K562 (cell line): ENCODE results near the gene DNAJB14. TPM values are rescaled to one million over a fixed set of nuclear protein-coding genes. Genes with fewer than 3 reads are reported as not detected.

Source experiments
- ATF7 ChIP-seq: fragments of 450-650 bp; IDR thresholded peaks from 2 replicates; pipeline ENCODE4 v1.7.1; 2014; ENCODE audit warnings: mild to moderate bottlenecking, moderate library complexity
- BCL6 ChIP-seq: fragments of 250-450 bp; sonication (Bioruptor Pico); IDR thresholded peaks from 2 replicates; pipeline ENCODE4 v1.4.0; 2020
- CREB3 ChIP-seq: fragments of 450-650 bp; conservative IDR thresholded peaks from 2 replicates; pipeline ENCODE4 v1.6.1; 2016; ENCODE audit warnings: missing genetic modification characterization, low read depth, mild to moderate bottlenecking, missing compliant biosample characterization, moderate library complexity
- DMBX1 ChIP-seq: fragments of 250-450 bp; sonication (Bioruptor Pico); IDR thresholded peaks from 2 replicates; pipeline ENCODE4 v1.8.0; 2022; ENCODE audit warnings: inconsistent platforms, mild to moderate bottlenecking, moderate library complexity, borderline replicate concordance
- ETV5 ChIP-seq: sonication (generic); formaldehyde crosslinking; IDR thresholded peaks from 2 replicates; pipeline ENCODE4 v1.4.0; 2020; ENCODE audit warnings: low read depth, mild to moderate bottlenecking, missing genetic modification reagents
- FOXK1 ChIP-seq: sonication (generic); formaldehyde crosslinking; IDR thresholded peaks from 2 replicates; pipeline ENCODE4 v1.8.0; 2022; ENCODE audit warnings: missing genetic modification reagents, mild to moderate bottlenecking, borderline replicate concordance
- GTF2A2 ChIP-seq: IDR thresholded peaks from 2 replicates; pipeline ENCODE4 v1.6.1; 2016; ENCODE audit warnings: mild to moderate bottlenecking, missing genetic modification characterization, missing compliant biosample characterization
- KDM2B ChIP-seq: fragments of 250-450 bp; sonication (Bioruptor Pico); IDR thresholded peaks from 2 replicates; pipeline ENCODE4 v1.8.0; 2021; ENCODE audit warnings: mild to moderate bottlenecking, moderate library complexity
- MAZ ChIP-seq, 2 experiments: fragments of 450-650 bp in 1 of 2; sonication (generic) in 1 of 2; formaldehyde crosslinking; IDR thresholded peaks in 1 of 2; conservative IDR thresholded peaks in 1 of 2; 2 replicates each; pipeline versions ENCODE4 v1.4.0 to v1.5.0; 2020; ENCODE audit warnings: mild to moderate bottlenecking in 1 of 2, missing genetic modification reagents in 1 of 2
- MTF1 ChIP-seq: fragments of 250-450 bp; sonication (Bioruptor Pico); IDR thresholded peaks from 2 replicates; pipeline ENCODE4 v1.9.0; 2021; ENCODE audit warnings: moderate library complexity, mild to moderate bottlenecking, inconsistent platforms, borderline replicate concordance
- NONO ChIP-seq, 2 experiments: fragments of 200-400 bp in 1 of 2; fragments of 450-650 bp in 1 of 2; formaldehyde crosslinking in 1 of 2; IDR thresholded peaks; 2 replicates each; pipeline ENCODE4 v1.6.1; 2017; ENCODE audit warnings: low read depth in 2 of 2, mild to moderate bottlenecking in 2 of 2, moderate library complexity in 2 of 2, low read length in 1 of 2
- PKNOX1 ChIP-seq: fragments of 450-650 bp; IDR thresholded peaks from 2 replicates; pipeline ENCODE4 v1.6.1; 2016
- POLR2A ChIP-seq: fragments of 450-650 bp; conservative IDR thresholded peaks from 2 replicates; pipeline ENCODE4 v1.6.1; 2016
- RBM34 ChIP-seq: fragments of 200-400 bp; formaldehyde crosslinking; IDR thresholded peaks from 2 replicates; pipeline ENCODE4 v1.6.1; 2018; ENCODE audit warnings: low read length, borderline replicate concordance; ENCODE audit not compliant: insufficient read depth
- SMARCB1 ChIP-seq: IDR thresholded peaks from 2 replicates; pipeline ENCODE4 v1.6.1; 2011; ENCODE audit warnings: improper control_type of control experiment, low read depth; ENCODE audit not compliant: insufficient read length
- SMARCE1 ChIP-seq: fragments of 450-650 bp; IDR thresholded peaks from 2 replicates; pipeline ENCODE4 v1.7.1; 2016; ENCODE audit warnings: mild to moderate bottlenecking
- VEZF1 ChIP-seq: fragments of 200-800 bp; sonication (Bioruptor generic); IDR thresholded peaks from 2 replicates; pipeline ENCODE4 v1.6.1; 2017; ENCODE audit warnings: missing genetic modification characterization, missing compliant biosample characterization
- ZNF280A ChIP-seq: fragments of 450-650 bp; IDR thresholded peaks from 2 replicates; pipeline ENCODE4 v1.6.1; 2018; ENCODE audit warnings: mild to moderate bottlenecking, low read depth; ENCODE audit not compliant: partially characterized antibody
- ZNF609 ChIP-seq: sonication (generic); formaldehyde crosslinking; IDR thresholded peaks from 2 replicates; pipeline ENCODE4 v1.8.1; 2023; ENCODE audit warnings: missing genetic modification reagents, mild to moderate bottlenecking, borderline replicate concordance
- polyA plus RNA-seq, 8 experiments: library from polyadenylated mRNA; depleted of rRNA in 4 of 8; stranded (reverse) in 5 of 8; unstranded in 3 of 8; fragments of >200 nt; fragmentation: Nextera tagmentation in 2 of 8; fragmentation: Illumina TruSeq in 1 of 8; extraction: Ambion mirVana in 2 of 8; extraction: Trizol in 1 of 8; gene quantifications; 2 replicates each; pipeline versions ENCODE4 v1.2.1 to v1.2.3, GENCODE V29; 2011 to 2014; ENCODE audit warnings: inconsistent platforms in 1 of 8, missing spikeins in 1 of 8
- total RNA-seq, 7 experiments: library from RNA; depleted of rRNA in 6 of 7; stranded (reverse); fragments of >200 nt in 6 of 7; fragmentation: Illumina TruSeq in 2 of 7; extraction: Trizol in 2 of 7; gene quantifications; 2 replicates each; pipeline versions ENCODE4 v1.2.1 to v1.2.3, GENCODE V29; 2011 to 2021; ENCODE audit warnings: low replicate concordance in 1 of 7

Gene DNAJB14
- total and polyA plus RNA-seq, 9 of the 15 experiments (the other 6 are each of a cell fraction or from before 2014, with no cell fraction given), result 5.5 to 28.0 (median 12.7) TPM

GRCh38 chr4:99856166-99856565 is 90.3 kb downstream of the DNAJB14 start (continued):
- TF ChIP-seq ZNF280A (no peak), MTF1 (no peak), MAZ (CRISPR knock-in tag; conservative IDR thresholded peaks at IDR 0.05 in 1 of 2, IDR thresholded peaks at IDR 0.05 in 1 of 2) (no peak), DMBX1 (no peak), GTF2A2 (tag) (no peak), KDM2B (CRISPR knock-in tag) (no peak), BCL6 (CRISPR knock-in tag) (no peak), POLR2A (no peak), FOXK1 (CRISPR knock-in tag) (no peak), VEZF1 (CRISPR knock-in tag) (no peak), RBM34 (no peak), ATF7 (no peak), PKNOX1 (no peak), SMARCE1 (0 out of 2 replicates have a peak, but pooled peaks have one; percentile 18), NONO (IDR thresholded peaks at IDR 0.05; ENCODE audit: low read depth in 2 of 2, low read length in 1 of 2) (no peak), CREB3 (no peak), SMARCB1 (no peak), ETV5 (CRISPR knock-in tag) (no peak), ZNF609 (CRISPR knock-in tag) (no peak)
